Measurements from ENCODE around the gene COG1. TPM values are rescaled to one million over a fixed set of nuclear protein-coding genes. Genes with fewer than 3 reads are reported as not detected.

COG1 gene
- total RNA-seq, 2 experiments from 2014 or later: 23.4 to 27.7 TPM

DNA sequence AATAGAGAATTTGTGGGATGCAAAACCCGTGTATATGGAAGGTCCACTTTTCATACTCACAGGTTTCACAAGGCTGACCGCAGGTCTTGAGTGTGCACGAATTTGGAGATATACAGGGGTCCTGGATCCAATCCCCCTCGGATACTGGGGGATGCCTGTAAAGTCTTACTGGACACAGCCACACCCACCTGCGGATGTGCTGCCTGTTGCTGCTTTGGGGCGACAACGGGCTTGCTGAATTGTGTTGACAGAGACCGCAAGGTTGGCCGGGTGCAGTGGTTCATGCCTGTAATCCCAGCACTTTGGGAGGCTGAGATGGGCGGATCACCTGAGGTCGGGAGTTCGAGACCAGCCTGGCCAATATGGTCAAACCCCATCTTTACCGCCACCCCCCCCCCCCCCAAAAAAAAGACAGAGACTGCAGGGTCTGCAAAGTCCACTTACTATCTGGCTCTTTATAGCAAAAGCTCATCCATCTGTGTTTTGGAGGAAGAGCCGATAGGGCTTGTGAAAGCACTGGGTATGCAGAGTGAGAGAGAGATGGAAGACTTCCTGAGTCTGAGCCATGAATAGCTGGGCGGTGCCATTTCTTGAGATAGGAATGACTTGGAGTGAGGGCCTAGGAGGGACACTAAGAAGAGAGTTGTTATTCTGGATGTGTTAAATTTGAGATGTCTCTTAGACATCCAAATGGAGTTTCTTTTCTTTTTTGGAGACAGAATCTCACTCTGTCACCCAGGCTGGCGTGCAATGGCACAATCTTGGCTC is 6.4 kb upstream of the COG1 start:
- Mint-ChIP-seq H3K4me1 (peaks cover 5% of the 10 kb centered on the region), H3K9me3 (no peaks in the 10 kb centered on the region), H3K27me3 (no peaks in the 10 kb centered on the region), H3K36me3 (peaks cover 2% of the 10 kb centered on the region), H3K27ac (no peak overlapping the region), H3K4me3 (no peak overlapping the region)
- no peak for DNase-seq

DNA sequence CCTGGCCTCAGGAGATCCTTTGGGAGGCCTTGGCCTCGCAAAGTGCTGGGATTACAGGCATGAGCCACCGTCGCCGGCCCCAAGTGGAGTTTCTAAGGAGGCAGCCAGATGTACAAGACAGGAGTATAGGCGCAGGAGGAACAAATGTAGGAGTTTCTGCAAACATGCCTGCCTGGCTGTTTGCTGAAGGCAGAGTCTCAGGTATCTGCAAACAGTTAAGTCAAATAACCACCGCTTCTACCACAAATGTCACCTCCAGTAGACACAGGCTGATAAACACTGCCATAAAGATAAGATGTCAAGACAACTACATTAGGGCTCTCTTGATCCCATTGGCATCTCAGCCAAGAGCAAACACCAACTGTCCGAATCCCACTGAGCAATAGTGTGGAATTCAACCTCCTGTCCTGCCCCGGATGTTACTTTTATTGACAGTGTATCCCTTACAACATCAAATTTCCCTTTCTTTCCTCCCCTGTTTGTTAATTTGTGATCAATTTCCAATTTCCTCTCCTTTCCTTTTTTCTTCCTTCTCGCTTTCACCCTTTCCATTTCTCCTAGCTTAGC is 5.6 kb upstream of the COG1 start:
- no peaks in the 10 kb centered on the region for H3K9me3 Mint-ChIP-seq
- H3K4me3 Mint-ChIP-seq: no peak overlapping the region
- H3K27ac Mint-ChIP-seq: no peak overlapping the region
- DNase-seq: no peak
- peaks cover 8% of the 10 kb centered on the region for H3K4me1 Mint-ChIP-seq
- H3K36me3 Mint-ChIP-seq: peaks cover 3% of the 10 kb centered on the region
- H3K27me3 Mint-ChIP-seq: no peaks in the 10 kb centered on the region

DNA sequence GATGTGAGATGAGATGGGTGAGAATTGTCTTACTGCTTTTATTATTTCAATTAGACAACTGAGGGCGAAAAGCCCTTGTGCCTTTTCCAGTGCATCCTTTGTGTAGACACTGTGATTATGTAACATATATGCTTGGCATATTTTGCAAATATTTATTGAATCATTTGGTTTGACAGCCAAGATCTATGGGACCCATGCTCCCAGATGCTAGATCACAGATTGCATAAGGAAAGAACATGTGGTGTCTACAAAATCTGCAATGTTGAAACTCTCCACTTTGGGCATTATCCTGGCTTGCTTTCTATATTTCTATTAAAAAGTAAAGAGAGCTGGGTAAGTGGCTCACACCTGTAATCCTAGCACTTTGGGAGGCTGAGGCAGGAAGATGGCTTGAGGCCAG is 4.8 kb upstream of the COG1 start:
- Mint-ChIP-seq H3K9me3 (no peaks in the 10 kb centered on the region), H3K4me3 (no peak overlapping the region), H3K27ac (no peak overlapping the region), H3K36me3 (peaks cover 3% of the 10 kb centered on the region), H3K27me3 (no peaks in the 10 kb centered on the region), H3K4me1 (peaks cover 8% of the 10 kb centered on the region)
- no peak for DNase-seq

DNA sequence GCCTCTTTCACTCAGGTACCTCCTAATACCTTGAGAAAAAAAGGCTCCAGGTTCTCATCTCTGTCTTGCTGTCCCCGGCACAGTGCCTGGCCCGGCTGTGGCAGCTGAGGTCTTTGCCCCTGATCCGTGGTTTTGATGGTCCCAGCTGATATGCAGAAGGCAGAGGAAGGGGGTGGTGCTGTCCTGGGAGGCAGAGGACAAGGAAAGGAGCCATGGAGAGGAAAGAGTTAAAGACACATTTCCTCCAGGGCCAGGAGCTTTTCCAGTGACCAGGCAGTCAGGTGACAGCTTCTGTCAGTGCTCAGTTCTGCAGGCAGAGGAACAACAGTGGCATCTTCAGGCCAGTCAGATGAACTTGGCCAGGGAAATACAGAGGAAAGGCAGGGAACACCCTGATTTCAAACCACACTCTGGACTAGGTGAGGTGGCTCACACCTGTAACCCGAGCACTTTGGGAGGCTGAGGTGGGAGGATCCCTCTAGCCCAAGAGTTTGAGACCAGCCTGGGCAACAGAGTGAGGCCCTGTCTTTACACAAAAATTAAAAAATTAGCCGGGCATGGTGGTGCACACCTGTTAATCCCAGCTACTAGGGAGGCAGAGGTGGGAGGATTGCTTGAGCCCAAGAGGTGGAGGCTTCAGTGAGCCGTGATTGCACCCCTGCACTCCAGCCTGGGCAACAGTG is 3.3 kb upstream of the COG1 start:
- H3K4me3 Mint-ChIP-seq: no peak overlapping the region
- peaks cover 13% of the 10 kb centered on the region for H3K4me1 Mint-ChIP-seq
- DNase-seq: no peak
- H3K27ac Mint-ChIP-seq: no peak overlapping the region
- peaks cover 3% of the 10 kb centered on the region for H3K36me3 Mint-ChIP-seq
- no peaks in the 10 kb centered on the region for H3K9me3 Mint-ChIP-seq
- no peaks in the 10 kb centered on the region for H3K27me3 Mint-ChIP-seq

DNA sequence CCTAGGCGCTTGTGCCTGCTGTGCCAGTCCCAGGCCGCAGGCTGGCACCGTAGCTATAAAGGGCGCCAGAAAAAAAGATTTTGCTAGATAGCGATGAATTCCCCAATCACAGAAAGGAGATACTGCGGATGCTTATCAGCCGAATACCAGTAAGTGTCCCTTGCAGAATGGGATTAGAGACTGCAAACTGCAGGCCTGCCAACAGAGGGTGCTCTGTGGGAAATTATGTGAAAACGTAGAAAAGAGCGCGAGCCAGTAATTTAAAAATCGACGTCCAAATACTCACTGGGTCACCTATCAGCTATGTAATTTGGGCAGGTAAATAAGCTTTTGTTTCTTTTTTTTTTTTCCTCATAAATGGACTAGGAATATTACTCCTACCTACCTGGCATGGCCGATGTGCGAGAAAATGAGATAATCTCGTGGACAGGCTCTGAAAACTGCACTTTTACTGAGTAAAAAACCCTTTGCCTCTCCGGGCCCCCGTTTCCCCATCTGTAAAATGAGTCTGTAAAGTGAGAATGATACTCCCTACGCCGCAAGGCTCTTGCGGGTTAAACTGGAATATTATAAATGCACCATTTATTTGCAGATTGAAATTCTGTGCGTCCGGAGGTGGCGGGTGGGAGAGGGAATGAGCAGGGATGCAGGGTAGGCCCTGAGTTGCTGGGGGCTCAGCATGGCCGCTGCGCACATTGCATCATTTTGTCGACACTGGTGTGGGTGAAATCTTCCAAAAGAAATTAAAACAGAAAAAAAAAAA is 1.2 kb upstream of the COG1 start:
- Mint-ChIP-seq H3K4me1 (peaks cover 13% of the 10 kb centered on the region), H3K36me3 (peaks cover 6% of the 10 kb centered on the region), H3K9me3 (no peaks in the 10 kb centered on the region), H3K27ac (peak overlapping the region; percentile 97), H3K27me3 (no peaks in the 10 kb centered on the region), H3K4me3 (peak overlapping the region; percentile 95)
- peak; percentile 56 for DNase-seq

DNA sequence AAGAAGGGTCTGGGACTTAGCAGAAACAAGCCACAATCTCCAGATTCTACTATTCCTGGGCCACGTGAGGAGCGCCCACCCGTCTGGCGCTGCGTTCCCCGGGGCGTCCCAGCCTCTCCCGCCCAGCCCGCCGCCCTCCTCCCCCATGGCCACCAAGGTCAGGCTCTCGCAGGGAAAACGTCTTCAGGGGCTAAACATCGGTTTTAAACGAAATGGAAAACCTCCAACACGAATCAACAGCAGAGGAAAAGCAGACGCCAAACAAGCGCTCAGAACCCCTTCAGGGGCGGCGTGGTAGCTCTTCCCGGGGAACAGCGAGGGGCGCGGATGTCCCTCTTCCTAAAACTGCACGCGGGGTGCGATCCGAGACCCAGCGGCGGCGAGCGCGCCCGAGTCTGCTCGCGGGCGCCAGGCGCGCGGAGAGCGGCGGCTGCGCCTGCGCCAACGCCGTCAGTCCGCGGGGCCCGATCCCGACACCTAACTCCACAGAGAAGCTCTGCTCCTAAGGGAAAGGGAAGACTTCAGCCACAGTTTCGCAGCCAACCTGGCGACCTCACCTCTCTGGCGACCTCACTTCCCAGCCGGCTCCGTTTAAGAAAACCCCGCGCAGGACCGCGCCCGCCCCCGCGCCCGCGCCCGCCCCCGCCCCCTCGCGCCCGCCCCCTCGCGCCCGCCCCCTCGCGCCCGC is 505 bp upstream of the COG1 start:
- Mint-ChIP-seq H3K9me3 (no peaks in the 10 kb centered on the region), H3K36me3 (peaks cover 7% of the 10 kb centered on the region), H3K4me3 (peak overlapping the region; percentile 95), H3K4me1 (peaks cover 13% of the 10 kb centered on the region), H3K27ac (peak overlapping the region; percentile 97), H3K27me3 (no peaks in the 10 kb centered on the region)
- DNase-seq: peak; percentile 80

DNA sequence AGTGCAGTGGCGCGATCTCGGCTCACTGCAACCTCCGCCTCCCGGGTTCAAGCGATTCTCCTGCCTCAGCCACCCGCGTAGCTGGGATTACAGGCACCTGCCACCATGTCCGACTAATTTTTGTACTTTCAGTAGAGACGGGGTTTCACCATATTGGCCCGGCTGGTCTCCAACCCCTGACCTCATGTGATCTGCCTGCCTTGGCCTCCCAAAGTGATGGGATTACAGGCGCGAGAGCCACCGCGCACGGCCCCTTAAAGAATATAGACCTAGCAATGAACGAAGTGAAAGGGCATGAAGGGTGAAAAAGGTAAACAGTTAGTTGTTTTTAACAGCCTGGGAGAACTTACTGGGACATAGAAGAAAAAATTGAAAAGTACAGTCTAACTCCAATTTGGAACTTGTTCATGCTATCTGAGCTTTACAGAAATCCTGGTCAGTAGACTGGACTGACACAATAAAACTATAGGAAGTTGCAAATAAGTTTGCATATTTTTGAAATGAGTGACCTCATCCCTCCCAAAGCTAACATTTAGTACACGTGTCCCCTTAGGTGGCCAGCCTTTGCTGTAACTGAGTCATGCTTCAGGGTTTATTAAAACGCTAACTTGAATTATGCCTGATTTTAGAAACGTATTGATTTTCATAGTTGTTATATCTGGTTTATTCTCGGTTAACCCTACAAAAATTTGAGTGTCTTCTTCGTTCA is 1.8 kb downstream of the COG1 start:
- Mint-ChIP-seq H3K9me3 (no peaks in the 10 kb centered on the region), H3K27ac (peak overlapping the region; percentile 35), H3K27me3 (no peaks in the 10 kb centered on the region), H3K4me3 (peak overlapping the region; percentile 19), H3K4me1 (peaks cover 13% of the 10 kb centered on the region), H3K36me3 (peaks cover 19% of the 10 kb centered on the region)
- DNase-seq: no peak

DNA sequence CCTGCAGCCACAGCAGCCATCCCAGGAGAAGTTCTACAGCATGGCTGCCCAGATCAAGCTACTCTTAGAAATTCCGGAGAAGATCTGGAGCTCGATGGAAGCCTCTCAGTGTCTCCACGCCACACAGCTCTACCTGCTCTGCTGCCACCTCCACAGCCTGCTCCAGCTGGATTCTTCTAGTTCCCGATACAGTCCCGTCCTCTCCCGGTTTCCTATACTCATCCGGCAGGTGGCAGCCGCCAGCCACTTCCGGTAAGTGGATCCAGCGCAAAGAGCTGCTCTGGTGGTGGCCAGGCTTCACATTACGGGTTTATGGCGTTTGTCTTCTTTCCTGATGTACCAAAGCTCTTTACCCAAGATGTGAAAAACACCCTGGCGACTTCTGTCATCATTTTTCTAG is 3.6 kb downstream of the COG1 start:
- Mint-ChIP-seq H3K4me3 (no peak overlapping the region), H3K9me3 (no peaks in the 10 kb centered on the region), H3K27ac (no peak overlapping the region), H3K27me3 (no peaks in the 10 kb centered on the region), H3K36me3 (peaks cover 29% of the 10 kb centered on the region), H3K4me1 (peaks cover 13% of the 10 kb centered on the region)
- no peak for DNase-seq

DNA sequence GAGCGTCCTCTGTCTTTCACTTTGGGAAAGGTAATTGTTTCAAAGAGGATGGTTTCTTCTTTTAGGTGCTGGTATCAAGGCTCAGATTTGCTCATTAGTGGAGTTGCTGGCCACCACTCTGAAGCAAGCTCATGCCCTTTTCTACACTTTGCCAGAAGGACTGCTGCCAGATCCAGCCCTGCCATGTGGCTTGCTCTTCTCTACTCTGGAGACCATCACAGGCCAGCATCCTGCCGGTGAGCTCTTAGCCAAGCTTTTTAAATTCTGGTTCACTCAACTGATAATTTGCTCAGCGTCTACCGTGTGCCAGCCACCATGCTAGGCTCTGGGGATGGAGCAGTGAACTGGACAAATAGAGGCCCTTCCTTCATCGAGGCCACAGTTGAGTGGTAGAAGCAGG is 4.3 kb downstream of the COG1 start:
- Mint-ChIP-seq H3K36me3 (peaks cover 34% of the 10 kb centered on the region), H3K9me3 (no peaks in the 10 kb centered on the region)

DNA sequence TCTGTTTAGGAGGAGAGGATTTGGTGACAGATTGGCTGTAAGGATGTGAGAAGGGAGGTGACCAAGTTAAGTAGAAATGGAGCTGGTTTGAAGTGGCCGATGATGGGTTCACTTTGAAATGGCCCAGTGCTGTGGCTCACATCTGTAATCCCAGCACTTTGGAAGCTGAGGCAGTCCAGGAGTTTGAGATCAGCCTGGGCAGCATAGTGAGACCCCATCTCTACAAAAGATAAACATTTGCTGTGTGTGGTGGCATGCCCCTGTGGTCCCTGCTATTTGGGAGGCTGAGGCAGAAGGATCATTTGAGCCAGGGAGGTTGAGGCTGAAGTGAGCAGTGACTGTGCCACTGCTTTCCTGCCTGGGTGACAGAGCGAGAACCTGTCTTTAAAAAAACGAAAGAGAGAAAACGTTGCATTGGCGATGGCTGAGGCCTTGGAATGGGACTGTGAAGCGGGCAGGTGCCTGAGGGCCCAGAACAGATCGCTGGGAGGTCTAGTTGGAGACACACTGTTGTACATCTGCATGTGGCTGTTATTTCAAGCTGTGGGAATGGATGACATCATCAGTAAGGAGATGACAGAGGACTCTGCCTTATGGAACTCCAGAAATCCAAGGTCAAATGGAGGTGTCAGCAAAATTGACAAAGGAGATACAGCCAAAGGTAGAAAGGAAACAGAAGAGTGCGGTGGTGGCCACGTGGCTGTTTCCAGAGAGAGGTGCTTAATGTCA is 5.5 kb downstream of the COG1 start:
- peak overlapping the region; percentile 2 for H3K27ac Mint-ChIP-seq
- H3K27me3 Mint-ChIP-seq: no peaks in the 10 kb centered on the region
- H3K36me3 Mint-ChIP-seq: peaks cover 41% of the 10 kb centered on the region
- H3K9me3 Mint-ChIP-seq: no peaks in the 10 kb centered on the region
- H3K4me3 Mint-ChIP-seq: no peak overlapping the region
- H3K4me1 Mint-ChIP-seq: peaks cover 19% of the 10 kb centered on the region
- no peak for DNase-seq

More for the DNA sequence above, 4.3 kb downstream of the COG1 start:
- peak overlapping the region; percentile 38 for H3K27ac Mint-ChIP-seq
- no peaks in the 10 kb centered on the region for H3K27me3 Mint-ChIP-seq
- peaks cover 12% of the 10 kb centered on the region for H3K4me1 Mint-ChIP-seq
- DNase-seq: no peak
- H3K4me3 Mint-ChIP-seq: no peak overlapping the region

DNA sequence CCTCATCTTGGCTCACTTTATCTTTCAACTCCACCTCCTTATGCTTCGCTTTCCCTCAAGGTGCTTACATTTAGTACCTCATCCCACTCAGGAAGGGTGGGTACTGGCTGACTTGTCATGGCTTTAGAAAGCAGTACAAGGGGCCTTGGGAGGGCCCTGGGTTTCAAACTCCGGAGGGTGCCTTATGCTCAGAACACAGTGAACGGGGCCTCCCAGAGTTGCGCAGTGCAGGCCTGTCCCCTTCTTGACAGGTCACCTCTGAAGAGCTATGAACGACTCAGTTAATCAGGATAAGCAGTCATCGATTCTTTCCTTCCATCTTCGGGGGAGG is 6.0 kb downstream of the COG1 start:
- DNase-seq: no peak
- Mint-ChIP-seq H3K9me3 (no peaks in the 10 kb centered on the region), H3K36me3 (peaks cover 46% of the 10 kb centered on the region), H3K27me3 (no peaks in the 10 kb centered on the region), H3K4me1 (peaks cover 21% of the 10 kb centered on the region), H3K27ac (no peak overlapping the region), H3K4me3 (no peak overlapping the region)

DNA sequence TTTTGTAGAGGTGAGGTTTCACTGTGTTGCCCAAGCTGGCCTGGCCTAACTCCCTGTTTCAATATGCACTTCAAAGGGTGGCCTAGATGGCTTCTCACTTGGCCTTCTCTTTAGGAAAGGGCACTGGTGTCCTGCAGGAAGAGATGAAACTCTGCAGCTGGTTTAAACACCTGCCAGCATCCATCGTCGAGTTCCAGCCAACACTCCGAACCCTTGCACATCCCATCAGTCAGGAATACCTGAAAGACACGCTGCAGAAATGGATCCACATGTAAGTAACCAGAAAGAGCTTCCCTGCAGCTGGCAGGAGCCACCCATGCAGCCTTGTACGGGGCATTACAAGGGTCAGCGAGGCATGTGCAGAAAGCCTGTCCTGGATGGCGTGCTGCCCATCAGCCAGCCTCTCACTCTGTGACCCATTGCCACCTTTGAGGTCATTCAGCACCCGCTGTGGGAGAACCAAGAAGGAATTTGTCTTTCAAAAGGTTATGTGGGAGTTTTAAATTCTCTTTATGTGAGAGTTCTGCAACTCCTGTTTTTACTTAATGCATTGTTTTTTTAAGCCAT is 7.0 kb downstream of the COG1 start:
- Mint-ChIP-seq H3K27ac (no peak overlapping the region), H3K4me3 (no peak overlapping the region), H3K4me1 (peaks cover 24% of the 10 kb centered on the region), H3K27me3 (no peaks in the 10 kb centered on the region), H3K9me3 (no peaks in the 10 kb centered on the region), H3K36me3 (peaks cover 47% of the 10 kb centered on the region)
- DNase-seq: no peak

DNA sequence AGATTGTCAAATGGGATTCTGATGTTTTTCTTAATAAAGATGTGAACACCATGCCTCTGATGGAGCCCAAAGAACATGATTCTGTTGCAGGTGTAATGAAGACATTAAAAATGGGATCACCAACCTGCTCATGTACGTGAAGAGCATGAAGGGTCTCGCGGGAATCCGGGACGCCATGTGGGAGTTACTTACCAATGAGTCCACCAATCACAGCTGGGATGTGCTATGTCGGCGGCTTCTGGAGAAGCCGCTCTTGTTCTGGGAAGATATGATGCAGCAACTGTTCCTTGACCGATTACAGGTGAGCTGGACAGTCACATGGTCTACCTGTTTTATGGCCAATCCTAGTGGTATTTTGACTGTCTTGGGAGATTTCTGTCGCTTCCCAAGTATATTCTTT is 7.6 kb downstream of the COG1 start:
- Mint-ChIP-seq H3K27ac (no peak overlapping the region), H3K36me3 (peaks cover 51% of the 10 kb centered on the region), H3K4me1 (peaks cover 24% of the 10 kb centered on the region)

More for the DNA sequence above, 7.6 kb downstream of the COG1 start:
- no peak overlapping the region for H3K4me3 Mint-ChIP-seq
- DNase-seq: no peak
- no peaks in the 10 kb centered on the region for H3K27me3 Mint-ChIP-seq
- H3K9me3 Mint-ChIP-seq: no peaks in the 10 kb centered on the region
